ENCODE data around the gene ME3. TPM values are rescaled to one million over a fixed set of nuclear protein-coding genes. Genes with fewer than 3 reads are reported as not detected.

ME3 gene
- total RNA-seq, 3 donors from 2014 or later (not counting 1 experiment from before 2014, with no cell fraction given), result 5.2 to 7.5 (median 6.9) TPM

DNA sequence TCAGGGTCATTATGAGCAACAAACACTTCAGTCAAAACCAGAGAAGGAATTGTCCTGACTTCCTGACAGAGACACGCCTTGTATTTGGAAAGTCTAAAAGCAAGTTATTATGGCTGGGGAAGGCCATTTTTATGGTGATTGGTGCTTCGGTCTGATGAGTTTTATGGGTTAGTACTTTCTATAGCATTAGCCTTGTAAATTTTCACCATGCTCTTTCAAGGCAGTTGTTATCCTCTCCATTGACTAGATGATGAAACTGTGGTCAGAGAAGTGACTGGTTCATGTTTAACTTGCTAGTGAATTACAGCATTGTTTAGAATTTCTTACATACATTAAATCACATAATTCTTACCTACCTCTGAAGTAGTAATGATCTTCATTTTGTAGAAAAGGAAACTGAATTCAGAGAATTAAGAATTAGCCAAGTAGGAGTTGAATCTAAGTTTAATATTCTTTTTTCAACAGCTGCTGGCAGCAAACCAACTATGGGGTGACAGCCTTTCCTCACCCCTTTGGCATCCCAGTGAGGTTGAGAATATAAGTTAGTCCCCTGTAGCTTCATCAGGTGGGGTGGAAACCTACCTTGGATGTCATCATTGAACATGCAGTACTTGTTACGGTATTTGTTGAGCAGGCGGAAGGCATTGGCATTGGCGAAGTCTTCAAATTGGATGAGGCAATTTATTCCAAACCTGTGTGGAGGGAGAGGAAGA lies 207.8 kb downstream of the ME3 start:
- Histone ChIP-seq H3K27ac (ENCODE audit: low read length) (no peak overlapping the region), H3K9me3 (ENCODE audit: control insufficient read depth, insufficient read depth, low read length) (no peaks in the 10 kb centered on the region), H3K4me1 (ENCODE audit: control insufficient read depth, insufficient read depth, low read length) (no peaks in the 10 kb centered on the region), H3K4me3 (ENCODE audit: low read length) (no peak overlapping the region), H3K36me3 (ENCODE audit: control insufficient read depth, insufficient read depth, low read length) (no peaks in the 10 kb centered on the region), H3K27me3 (ENCODE audit: control insufficient read depth, insufficient read depth, low read length) (no peaks in the 10 kb centered on the region)
- TF ChIP-seq, protein P1, sequence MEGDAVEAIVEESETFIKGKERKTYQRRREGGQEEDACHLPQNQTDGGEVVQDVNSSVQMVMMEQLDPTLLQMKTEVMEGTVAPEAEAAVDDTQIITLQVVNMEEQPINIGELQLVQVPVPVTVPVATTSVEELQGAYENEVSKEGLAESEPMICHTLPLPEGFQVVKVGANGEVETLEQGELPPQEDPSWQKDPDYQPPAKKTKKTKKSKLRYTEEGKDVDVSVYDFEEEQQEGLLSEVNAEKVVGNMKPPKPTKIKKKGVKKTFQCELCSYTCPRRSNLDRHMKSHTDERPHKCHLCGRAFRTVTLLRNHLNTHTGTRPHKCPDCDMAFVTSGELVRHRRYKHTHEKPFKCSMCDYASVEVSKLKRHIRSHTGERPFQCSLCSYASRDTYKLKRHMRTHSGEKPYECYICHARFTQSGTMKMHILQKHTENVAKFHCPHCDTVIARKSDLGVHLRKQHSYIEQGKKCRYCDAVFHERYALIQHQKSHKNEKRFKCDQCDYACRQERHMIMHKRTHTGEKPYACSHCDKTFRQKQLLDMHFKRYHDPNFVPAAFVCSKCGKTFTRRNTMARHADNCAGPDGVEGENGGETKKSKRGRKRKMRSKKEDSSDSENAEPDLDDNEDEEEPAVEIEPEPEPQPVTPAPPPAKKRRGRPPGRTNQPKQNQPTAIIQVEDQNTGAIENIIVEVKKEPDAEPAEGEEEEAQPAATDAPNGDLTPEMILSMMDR (IDR thresholded peaks at IDR 0.05), result no peak
- ATAC-seq (no peak), DNase-seq (no peak)
- H3K27me3 Mint-ChIP-seq (ENCODE audit: low read depth in 2 of 2), result peaks cover 0 to 7% of the 10 kb centered on the region in 2 donors
- H3K4me3 Mint-ChIP-seq, result no peak overlapping the region
- H3K4me1 Mint-ChIP-seq, result no peaks in the 10 kb centered on the region
- no peak overlapping the region for H3K27ac Mint-ChIP-seq
- WGBS (ENCODE audit: insufficient coverage), result 97% methylated on average over 5 of the region's 5 CpGs
- intact Hi-C loops (cut with micrococcal nuclease), result no loop called here
- H3K36me3 Mint-ChIP-seq, result no peaks in the 10 kb centered on the region
- H3K9me3 Mint-ChIP-seq, result peaks cover 0 to 2% of the 10 kb centered on the region in 2 donors

GRCh38 chr11:86463955-86464354 lies 208.5 kb downstream of the ME3 start:
- H3K9me3 Mint-ChIP-seq, result peaks cover 0 to 2% of the 10 kb centered on the region in 2 donors
- H3K27ac Mint-ChIP-seq, result no peak overlapping the region
- H3K4me3 ChIP-seq (ENCODE audit: low read length), result no peak overlapping the region
- no peak overlapping the region for H3K4me3 Mint-ChIP-seq
- 96% methylated on average over 5 of the region's 5 CpGs for WGBS (ENCODE audit: insufficient coverage)
- no peaks in the 10 kb centered on the region for H3K9me3 ChIP-seq (ENCODE audit: control insufficient read depth, insufficient read depth, low read length)
- no peaks in the 10 kb centered on the region for H3K27me3 ChIP-seq (ENCODE audit: control insufficient read depth, insufficient read depth, low read length)
- TF ChIP-seq, protein P1 (IDR thresholded peaks at IDR 0.05), result no peak
- H3K27me3 Mint-ChIP-seq (ENCODE audit: low read depth in 2 of 2), result peaks cover 0 to 7% of the 10 kb centered on the region in 2 donors
- H3K27ac ChIP-seq (ENCODE audit: low read length), result no peak overlapping the region
- ATAC-seq (no peak), DNase-seq (no peak)
- H3K4me1 ChIP-seq (ENCODE audit: control insufficient read depth, insufficient read depth, low read length), result no peaks in the 10 kb centered on the region
- no peaks in the 10 kb centered on the region for H3K36me3 ChIP-seq (ENCODE audit: control insufficient read depth, insufficient read depth, low read length)
- H3K4me1 Mint-ChIP-seq, result no peaks in the 10 kb centered on the region
- no peaks in the 10 kb centered on the region for H3K36me3 Mint-ChIP-seq
- intact Hi-C loops (cut with micrococcal nuclease), result no loop called here

DNA sequence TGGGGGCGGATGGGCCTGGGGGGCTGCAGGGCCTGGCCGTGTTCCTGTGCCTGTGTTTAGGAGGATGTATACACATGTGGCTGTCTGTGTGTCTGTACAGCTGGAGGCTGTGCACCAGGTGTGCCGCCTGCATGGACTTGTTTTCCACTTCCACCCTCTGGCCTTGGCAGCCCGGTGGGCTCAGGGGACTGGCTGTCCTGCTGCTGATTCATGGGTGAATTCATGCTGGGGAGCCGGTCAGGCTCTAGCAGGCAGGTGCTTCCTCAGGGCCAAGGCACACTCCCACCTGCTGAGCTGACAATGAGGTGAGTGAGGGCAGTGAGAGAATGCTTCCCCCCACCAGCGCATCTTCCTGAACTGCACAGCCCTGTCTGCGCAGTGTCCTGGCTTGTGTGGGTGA lies 209.3 kb downstream of the ME3 start:
- no peak overlapping the region for H3K4me3 Mint-ChIP-seq
- Histone ChIP-seq H3K27me3 (ENCODE audit: control insufficient read depth, insufficient read depth, low read length) (no peaks in the 10 kb centered on the region), H3K9me3 (ENCODE audit: control insufficient read depth, insufficient read depth, low read length) (no peaks in the 10 kb centered on the region), H3K4me1 (ENCODE audit: control insufficient read depth, insufficient read depth, low read length) (no peaks in the 10 kb centered on the region), H3K36me3 (ENCODE audit: control insufficient read depth, insufficient read depth, low read length) (no peaks in the 10 kb centered on the region), H3K27ac (ENCODE audit: low read length) (no peak overlapping the region), H3K4me3 (ENCODE audit: low read length) (no peak overlapping the region)
- H3K4me1 Mint-ChIP-seq, result no peaks in the 10 kb centered on the region
- no peak overlapping the region for H3K27ac Mint-ChIP-seq
- no peaks in the 10 kb centered on the region for H3K9me3 Mint-ChIP-seq
- H3K27me3 Mint-ChIP-seq (ENCODE audit: low read depth in 2 of 2), result peaks cover 0 to 9% of the 10 kb centered on the region in 2 donors
- DNase-seq (no peak), ATAC-seq (no peak)
- TF ChIP-seq, protein P1 (IDR thresholded peaks at IDR 0.05), result no peak
- H3K36me3 Mint-ChIP-seq, result no peaks in the 10 kb centered on the region
- 71% methylated on average over 7 of the region's 7 CpGs for WGBS (ENCODE audit: insufficient coverage)
- intact Hi-C loops (cut with micrococcal nuclease), result no loop called here

- Mint-ChIP-seq H3K4me1 (no peaks in the 10 kb centered on the region), H3K27ac (no peak overlapping the region), H3K36me3 (no peaks in the 10 kb centered on the region), H3K9me3 (no peaks in the 10 kb centered on the region), H3K4me3 (no peak overlapping the region), H3K27me3 (ENCODE audit: low read depth in 2 of 2) (peaks cover 0 to 11% of the 10 kb centered on the region in 2 donors)
- no peak overlapping the region for H3K4me3 ChIP-seq (ENCODE audit: low read length)
- intact Hi-C loops (cut with micrococcal nuclease), result no loop called here
- no peaks in the 10 kb centered on the region for H3K27me3 ChIP-seq (ENCODE audit: control insufficient read depth, insufficient read depth, low read length)
- no peak for ATAC-seq
- no peak overlapping the region for H3K27ac ChIP-seq (ENCODE audit: low read length)
- no peaks in the 10 kb centered on the region for H3K9me3 ChIP-seq (ENCODE audit: control insufficient read depth, insufficient read depth, low read length)
- TF ChIP-seq, protein P1 (IDR thresholded peaks at IDR 0.05), result no peak
- no peak for DNase-seq
- no peaks in the 10 kb centered on the region for H3K36me3 ChIP-seq (ENCODE audit: control insufficient read depth, insufficient read depth, low read length)
- H3K4me1 ChIP-seq (ENCODE audit: control insufficient read depth, insufficient read depth, low read length), result no peaks in the 10 kb centered on the region
- WGBS (ENCODE audit: insufficient coverage), result 100% methylated on average over 1 of the region's 1 CpG
Measured at GRCh38 chr11:86461892-86462291, 210.5 kb downstream of the ME3 start.
